ENCODE measurements around the gene VANGL2. TPM values are rescaled to one million over a fixed set of nuclear protein-coding genes. Genes with fewer than 3 reads are reported as not detected.

The VANGL2 gene
- total RNA-seq, 1 donor from 2014 or later = 6.5 TPM

GRCh38 chr1:160405331-160405877, 5.0 kb downstream of the VANGL2 start:
- no peak for DNase-seq (ENCODE audit: low spot score)

- no peak for DNase-seq (ENCODE audit: low spot score)
Measured at GRCh38 chr1:160406131-160406968, 6.0 kb downstream of the VANGL2 start.

- no peak for DNase-seq (ENCODE audit: low spot score)
Measured at GRCh38 chr1:160407839-160408801, 7.8 kb downstream of the VANGL2 start.

- DNase-seq (ENCODE audit: low spot score) = no peak
Measured at GRCh38 chr1:160408864-160409263, 8.5 kb downstream of the VANGL2 start.

GRCh38 chr1:160409486-160409885, 9.1 kb downstream of the VANGL2 start:
- no peak for DNase-seq (ENCODE audit: low spot score)

- no peak for DNase-seq (ENCODE audit: low spot score)
Measured at GRCh38 chr1:160410406-160411005, 10.1 kb downstream of the VANGL2 start.

- DNase-seq (ENCODE audit: low spot score) = no peak
Measured at GRCh38 chr1:160411271-160412027, 11.1 kb downstream of the VANGL2 start.

- DNase-seq (ENCODE audit: low spot score) = no peak
Measured at GRCh38 chr1:160412028-160412362, 11.6 kb downstream of the VANGL2 start.

GRCh38 chr1:160413716-160414115, 13.4 kb downstream of the VANGL2 start:
- no peak for DNase-seq (ENCODE audit: low spot score)

- DNase-seq (ENCODE audit: low spot score) = no peak
Measured at GRCh38 chr1:160414881-160415280, 14.5 kb downstream of the VANGL2 start.

- no peak for DNase-seq (ENCODE audit: low spot score)
Measured at GRCh38 chr1:160415696-160416290, 15.4 kb downstream of the VANGL2 start.

GRCh38 chr1:160416369-160416768, 16.0 kb downstream of the VANGL2 start:
- no peak for DNase-seq (ENCODE audit: low spot score)

- no peak for DNase-seq (ENCODE audit: low spot score)
Measured at GRCh38 chr1:160418483-160418882, 18.1 kb downstream of the VANGL2 start.

GRCh38 chr1:160419150-160419837, 18.9 kb downstream of the VANGL2 start:
- DNase-seq (ENCODE audit: low spot score) = no peak

- DNase-seq (ENCODE audit: low spot score) = no peak
Measured at GRCh38 chr1:160419838-160420169, 19.4 kb downstream of the VANGL2 start.

- no peak for DNase-seq (ENCODE audit: low spot score)
Measured at GRCh38 chr1:160420881-160421842, 20.8 kb downstream of the VANGL2 start.

- no peak for DNase-seq (ENCODE audit: low spot score)
Measured at GRCh38 chr1:160421881-160422280, 21.5 kb downstream of the VANGL2 start.

- no peak for DNase-seq (ENCODE audit: low spot score)
Measured at GRCh38 chr1:160423966-160424365, 23.6 kb downstream of the VANGL2 start.

GRCh38 chr1:160425847-160426246, 25.5 kb downstream of the VANGL2 start:
- DNase-seq (ENCODE audit: low spot score) = no peak
